Panc1 (cell line): ENCODE measurements around the gene SLCO3A1. TPM values are rescaled to one million over a fixed set of nuclear protein-coding genes. Genes with fewer than 3 reads are reported as not detected.

Source experiments
- ATAC-seq: fragments of 200-7000 bp; cut with Tn5 transposase; 2 replicates; pipeline ENCODE4 v1.9.1; 2020; ENCODE audit warnings: mild to moderate bottlenecking, moderate library complexity
- BruUV-seq: library from RNA; stranded (reverse); fragments of 400-500 nt; replicated peaks from 2 replicates; lab custom pipeline; 2021; lab: Mats Ljungman, UMichigan
- CTCF ChIA-PET: fragments of 300-600 bp; sonication (Branson Sonifier 250); formaldehyde crosslinking; loops from one replicate; lab custom pipeline; 2022; ENCODE audit warnings: antibody characterized with exemption; lab: Charles Lee
- POLR2A ChIA-PET: fragments of 300-600 bp; sonication (Branson Sonifier 250); formaldehyde crosslinking; loops from one replicate; lab custom pipeline; 2022; ENCODE audit warnings: antibody characterized with exemption; lab: Charles Lee
- DNase-seq: peaks from one replicate; pipeline ENCODE4 v3.0.0-alpha.2; 2010; ENCODE audit warnings: low read depth, low spot score
- H3K27ac ChIP-seq: 2 replicates; pipeline ENCODE4 v1.5.1; 2011; ENCODE audit warnings: mild to moderate bottlenecking, low read length, inconsistent platforms
- H3K27me3 ChIP-seq: fragments of 200-500 bp; sonication (Bioruptor generic); 2 replicates; pipeline ENCODE4 v1.6.0; 2014; ENCODE audit warnings: low read length, inconsistent platforms; ENCODE audit not compliant: control insufficient read depth, insufficient read depth
- H3K36me3 ChIP-seq: fragments of 200-500 bp; sonication (Bioruptor generic); 2 replicates; pipeline ENCODE4 v1.5.1; 2014; ENCODE audit warnings: inconsistent platforms, mild to moderate bottlenecking, low read length, moderate library complexity; ENCODE audit not compliant: control insufficient read depth, insufficient read depth
- H3K4me1 ChIP-seq: 2 replicates; pipeline ENCODE4 v1.5.1; 2011; ENCODE audit warnings: inconsistent platforms, mild to moderate bottlenecking, low read length, moderate library complexity; ENCODE audit not compliant: control insufficient read depth, insufficient read depth
- H3K4me3 ChIP-seq, 2 experiments: 2 replicates each; pipeline ENCODE4 v1.5.1; 2011 to 2012; ENCODE audit warnings: low read depth in 2 of 2, low read length in 2 of 2, mild to moderate bottlenecking in 2 of 2, inconsistent platforms in 1 of 2, moderate library complexity in 1 of 2
- H3K9me3 ChIP-seq: fragments of 200-500 bp; sonication (Bioruptor generic); 2 replicates; pipeline ENCODE4 v1.5.1; 2014; ENCODE audit warnings: low read depth, mild to moderate bottlenecking, inconsistent platforms, low read length, moderate library complexity; ENCODE audit not compliant: control insufficient read depth, insufficient read depth
- CTCF ChIP-seq: fragments of 450-650 bp; IDR thresholded peaks from 2 replicates; pipeline ENCODE4 v1.5.1; 2017; ENCODE audit warnings: mild to moderate bottlenecking
- POLR2AphosphoS5 ChIP-seq: IDR thresholded peaks from 2 replicates; pipeline ENCODE4 v1.6.1; 2012; ENCODE audit warnings: mild to moderate bottlenecking, low read depth, low read length, moderate library complexity
- REST ChIP-seq, 2 experiments: IDR thresholded peaks; 2 replicates each; pipeline ENCODE4 v1.6.1; 2011 to 2012; ENCODE audit warnings: low read depth in 2 of 2, control low read depth in 1 of 2, low read length in 1 of 2, mild to moderate bottlenecking in 1 of 2, moderate library complexity in 1 of 2; ENCODE audit not compliant: insufficient read depth in 1 of 2
- SIN3A ChIP-seq: IDR thresholded peaks from 2 replicates; pipeline ENCODE4 v1.6.1; 2012; ENCODE audit warnings: low read depth, mild to moderate bottlenecking, low read length, moderate library complexity, borderline replicate concordance; ENCODE audit not compliant: insufficient read depth
- TCF7L2 ChIP-seq: IDR thresholded peaks from 2 replicates; pipeline ENCODE4 v1.6.1; 2011; ENCODE audit warnings: mild to moderate bottlenecking, low read depth, low read length, inconsistent platforms
- in situ Hi-C: cut with HindIII; loops from 2 replicates; pipeline ENCODE4 v1.10.0; 2016; ENCODE audit warnings: low sequenced_read_pairs, low pct_unique_long_range_greater_than_20kb
- intact Hi-C: fragments of 100-400 bp; cut with micrococcal nuclease; formaldehyde crosslinking; loops from one replicate; pipeline ENCODE4 v1.10.0; 2022; ENCODE audit not compliant: unreplicated experiment
- total RNA-seq: library from RNA; stranded (reverse); gene quantifications from one replicate; pipeline ENCODE4 v1.2.1, GENCODE V29; 2021; ENCODE audit not compliant: unreplicated experiment

SLCO3A1 gene
- total RNA-seq, 1 experiment from 2014 or later = 20.6 TPM

DNA sequence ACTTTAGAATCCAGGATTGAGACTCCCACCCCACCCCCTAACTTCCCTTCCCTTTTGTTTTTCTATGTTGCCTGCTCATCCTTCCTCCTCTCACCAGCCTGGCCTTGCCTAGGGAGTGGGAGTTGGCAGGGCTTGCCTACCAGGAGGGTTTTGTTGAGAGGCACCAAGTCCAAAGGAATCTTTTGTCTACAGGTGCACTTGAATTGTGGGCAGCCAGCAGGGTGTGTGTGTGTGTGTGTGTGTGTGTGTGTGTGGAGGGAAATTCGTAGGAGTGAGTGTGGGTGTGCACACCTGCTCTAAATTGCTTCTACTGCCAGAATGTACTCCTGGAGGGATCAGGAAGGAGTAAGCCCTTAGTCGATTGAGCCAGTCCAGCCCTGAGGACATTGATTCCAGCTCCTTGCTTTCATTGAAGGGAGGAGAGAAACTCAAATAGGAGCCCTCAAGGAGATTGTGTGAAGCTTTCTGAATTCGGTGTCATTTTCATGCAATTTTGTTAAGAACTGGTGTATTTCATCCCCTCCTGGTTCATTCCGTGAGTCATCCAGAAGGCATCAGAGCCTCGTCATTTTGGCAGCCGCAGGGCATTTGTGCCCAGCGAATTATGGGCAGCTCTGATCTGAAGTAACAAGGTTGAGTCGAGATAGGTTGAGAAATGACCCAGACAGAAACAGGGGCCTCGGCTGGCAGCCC lies 112.1 kb downstream of the SLCO3A1 start:
- Histone ChIP-seq H3K27ac (no peak overlapping the region), H3K36me3 (no peaks in the 10 kb centered on the region), H3K4me3 (no peak overlapping the region), H3K27me3 (no peaks in the 10 kb centered on the region), H3K4me1 (no peaks in the 10 kb centered on the region), H3K9me3 (no peaks in the 10 kb centered on the region)
- ChIA-PET CTCF (no interaction called here), POLR2A (no interaction called here)
- DNase-seq (no peak), ATAC-seq (peak; percentile 73)
- no TSS peak for BruUV-seq
- in situ Hi-C loops (no loop called here), intact Hi-C loops (no loop called here)
- TF ChIP-seq POLR2AphosphoS5 = no peak
- no peak for TF ChIP-seq CTCF
- TF ChIP-seq REST (IDR thresholded peaks at IDR 0.05; ENCODE audit: insufficient read depth in 1 of 2, low read depth in 2 of 2, low read length in 1 of 2) = no peak
- TF ChIP-seq TCF7L2 = no peak
- no peak for TF ChIP-seq SIN3A

DNA sequence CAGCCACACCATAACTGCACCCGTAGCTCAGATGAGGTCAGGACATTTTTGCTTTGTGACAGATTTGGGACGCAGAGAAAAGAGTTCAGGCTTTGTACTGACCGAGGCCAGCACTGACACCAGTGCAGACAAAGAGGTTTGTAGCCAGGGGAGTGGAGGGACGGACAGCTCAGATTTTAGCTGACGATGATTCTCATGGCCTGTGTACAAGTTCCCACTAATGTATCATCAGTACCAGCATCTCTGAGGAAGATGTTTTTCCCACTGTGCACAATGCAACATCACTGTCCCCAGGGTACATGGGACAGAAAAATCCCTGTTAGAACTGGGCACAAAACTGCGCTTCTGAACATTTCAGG lies 112.7 kb downstream of the SLCO3A1 start:
- CTCF ChIA-PET = no interaction called here
- in situ Hi-C loops = no loop called here
- H3K36me3 ChIP-seq = no peaks in the 10 kb centered on the region
- DNase-seq (no peak), ATAC-seq (peak; percentile 50; the same call in 1 of the 2 replicates)
- H3K4me3 ChIP-seq = no peak overlapping the region
- POLR2A ChIA-PET = no interaction called here
- no peaks in the 10 kb centered on the region for H3K27me3 ChIP-seq
- no peak for TF ChIP-seq REST (IDR thresholded peaks at IDR 0.05; ENCODE audit: insufficient read depth in 1 of 2, low read depth in 2 of 2, low read length in 1 of 2)
- BruUV-seq = no TSS peak
- no peaks in the 10 kb centered on the region for H3K4me1 ChIP-seq
- H3K9me3 ChIP-seq = no peaks in the 10 kb centered on the region
- intact Hi-C loops = no loop called here
- no peak overlapping the region for H3K27ac ChIP-seq
